Measurements from ENCODE around the gene PPP4R4. TPM values are rescaled to one million over a fixed set of nuclear protein-coding genes. Genes with fewer than 3 reads are reported as not detected.
"Not testable (repeated sequence)": the region's sequence is repeated elsewhere in the genome, so short reads cannot be mapped to it uniquely, and the experiment has no call there.

Gene PPP4R4
- total and polyA plus RNA-seq, 2 of the 4 experiments (the other 2 are of a cell fraction): 0.17 to 0.36 TPM

DNA sequence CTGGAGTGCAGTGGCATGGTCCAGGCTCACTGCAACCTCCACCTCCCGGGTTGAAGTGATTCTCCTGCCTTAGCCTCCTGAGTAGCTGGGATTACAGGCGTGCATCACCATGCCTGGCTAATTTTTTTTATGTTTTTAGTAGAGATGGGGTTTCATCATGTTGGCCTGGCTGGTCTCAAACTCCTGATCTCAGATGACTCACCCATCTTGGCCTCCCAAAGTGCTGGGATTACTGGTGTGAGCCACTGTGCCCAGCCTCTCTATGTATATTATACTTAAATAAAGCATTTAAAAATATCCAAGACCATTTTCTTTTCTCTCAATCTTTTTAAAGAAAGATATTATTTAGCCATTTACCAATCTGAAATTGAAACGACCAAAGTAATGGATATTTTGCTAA is 90.1 kb downstream of the PPP4R4 start:
- in situ Hi-C loops (cut with MboI; ENCODE audit: low sequenced_read_pairs); H3K4me3 ChIP-seq (ENCODE audit: insufficient read depth, low read depth, low read length); H3K23ac ChIP-seq (ENCODE audit: low read depth, low read length); POLR2A ChIA-PET (ENCODE audit: unreplicated experiment); H3K56ac ChIP-seq (ENCODE audit: extremely low read depth, insufficient read depth, low read length); H3K4me2 ChIP-seq (ENCODE audit: low read depth, low read length); BruUV-seq (replicated peaks); H3K4me1 ChIP-seq (ENCODE audit: control insufficient read depth, insufficient read depth, low read length); H4K8ac ChIP-seq (ENCODE audit: low read depth in 2 of 2, low read length in 2 of 2); H2AFZ ChIP-seq (replicated peaks; ENCODE audit: low read length, poor library complexity); H2AK5ac ChIP-seq (ENCODE audit: low read depth, low read length); H2BK15ac ChIP-seq (ENCODE audit: low read depth, low read length); H3K4ac ChIP-seq (ENCODE audit: low read depth, low read length); CTCF ChIA-PET; H4K20me1 ChIP-seq (ENCODE audit: insufficient read depth, low read length); H2BK5ac ChIP-seq (ENCODE audit: low read depth, low read length, poor library complexity, severe bottlenecking); H3K9ac ChIP-seq (ENCODE audit: low read depth, low read length); DNase-seq; H2AK9ac ChIP-seq (replicated peaks; ENCODE audit: low read depth, low read length, poor library complexity); H2BK120ac ChIP-seq (ENCODE audit: low read depth, low read length); H3K27me3 ChIP-seq (ENCODE audit: control insufficient read depth, insufficient read depth, low read length); H3K36me3 ChIP-seq (ENCODE audit: control insufficient read depth, insufficient read depth, low read length); H3K27ac ChIP-seq (ENCODE audit: insufficient read depth, low read length); H2BK20ac ChIP-seq (ENCODE audit: low read depth, low read length); H3K9me3 ChIP-seq (ENCODE audit: control insufficient read depth, insufficient read depth, low read length); intact Hi-C loops (cut with micrococcal nuclease); ATAC-seq (ENCODE audit: low read depth); H3K79me1 ChIP-seq (ENCODE audit: low read depth in 1 of 2, low read length in 2 of 2); H4K91ac ChIP-seq (ENCODE audit: insufficient read depth, low read depth, low read length); H3K9me1 ChIP-seq (ENCODE audit: insufficient read depth, low read length); H3K18ac ChIP-seq (ENCODE audit: low read depth, low read length); H3K14ac ChIP-seq (replicated peaks; ENCODE audit: low read depth, low read length); dilution Hi-C loops (cut with HindIII; ENCODE audit: low sequenced_read_pairs, unreplicated experiment); H4K5ac ChIP-seq (ENCODE audit: low read depth, low read length): not testable (repeated sequence)
- WGBS, 2 experiments (ENCODE audit: extremely low coverage in 2 of 2, insufficient read length in 1 of 2): no CpG with 5 or more reads among the region's 3 CpGs

Measured in IMR-90 (cell line).